Thyroid gland (tissue), 4 donors: ENCODE measurements around the gene CHST9. TPM values are rescaled to one million over a fixed set of nuclear protein-coding genes. Genes with fewer than 3 reads are reported as not detected.
A peak's percentile ranks its signal among the peaks of the same experiment; 100 is the strongest.

Experiments used
- DNase-seq, 2 donors: peaks; one replicate each; pipeline ENCODE4 v3.0.0-alpha.2; 2019
- H3K27ac ChIP-seq, 3 donors: fragments of 200-600 bp; sonication (generic); 1 replicate in 2 of 3; 2 replicates in 1 of 3; pipeline ENCODE4 v1.5.1; 2016 to 2019; ENCODE audit warnings: mild to moderate bottlenecking in 1 of 3, moderate library complexity in 1 of 3
- H3K27me3 ChIP-seq: fragments of 200-600 bp; sonication (generic); one replicate; pipeline ENCODE4 v1.5.1; 2019
- H3K36me3 ChIP-seq, 2 donors: fragments of 200-600 bp; sonication (generic); one replicate each; pipeline ENCODE4 v1.5.1; 2016 to 2019
- H3K4me1 ChIP-seq, 2 donors: fragments of 200-600 bp; sonication (generic); one replicate each; pipeline ENCODE4 v1.5.1; 2017 to 2019
- H3K4me3 ChIP-seq, 3 donors: fragments of 200-600 bp; sonication (generic); replicated peaks in 1 of 3; 1 replicate in 2 of 3; 2 replicates in 1 of 3; pipeline ENCODE4 v1.5.1; 2016; ENCODE audit warnings: mild to moderate bottlenecking in 1 of 3
- H3K9me3 ChIP-seq: fragments of 200-600 bp; sonication (generic); one replicate; pipeline ENCODE4 v1.5.1; 2017
- POLR2A ChIP-seq, 2 donors: fragments of 450-650 bp; IDR thresholded peaks; one replicate each; pipeline ENCODE4 v1.6.1; 2017; ENCODE audit warnings: antibody characterized with exemption in 2 of 2, mild to moderate bottlenecking in 2 of 2, moderate library complexity in 1 of 2
- WGBS, 2 donors: methylation state at CpG; one replicate each; pipeline ENCODE4 v1.1.5; 2017; 5-methylcytosine and 5-hydroxymethylcytosine counted together
- intact Hi-C: fragments of 100-400 bp; cut with DNase I; formaldehyde crosslinking; loops from one replicate; pipeline ENCODE4 v1.15.1; 2023
- total RNA-seq, 4 donors: library from RNA; depleted of rRNA; stranded (reverse); fragments of >200 nt; gene quantifications; one replicate each; pipeline ENCODE4 v1.2.3, GENCODE V29; 2016
- TF ChIP-seq, protein P1 (sequence below), 6 experiments: fragments of 200-600 bp in 3 of 6; fragments of 450-650 bp in 3 of 6; sonication (generic) in 3 of 6; IDR thresholded peaks; one replicate each; pipeline ENCODE4 v1.5.1; 2016 to 2019; ENCODE audit warnings: antibody characterized with exemption in 6 of 6, mild to moderate bottlenecking in 2 of 6, inconsistent platforms in 1 of 6, moderate library complexity in 1 of 6

CHST9 gene
- total RNA-seq, 4 donors from 2014 or later, result under 0.01 to 0.13 (median 0.05) TPM; not detected in 1

DNA sequence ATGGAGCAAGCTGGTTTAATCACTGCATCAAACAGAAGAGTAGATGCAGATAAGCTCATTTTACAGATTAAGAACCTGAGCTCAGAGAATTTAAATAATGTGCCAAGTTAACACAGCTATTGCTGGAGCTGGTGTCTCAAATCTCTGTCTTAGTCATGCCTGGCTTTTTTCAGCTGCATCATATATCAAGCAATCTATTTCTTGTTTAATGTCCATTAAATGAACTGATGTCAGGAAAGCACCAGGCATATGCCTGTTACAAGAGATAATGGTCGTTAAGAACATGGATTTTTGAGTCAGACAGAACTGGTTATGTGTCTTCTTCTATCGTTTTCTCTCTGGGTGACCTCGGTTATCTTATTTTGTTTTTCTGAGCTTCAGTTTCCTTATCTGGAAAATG, 259.8 kb downstream of the CHST9 start:
- intact Hi-C loops, result no loop called here
- Histone ChIP-seq H3K4me1 (peaks cover 17 to 43% of the 10 kb centered on the region in 2 donors), H3K4me3 (no peak overlapping the region), H3K27me3 (no peaks in the 10 kb centered on the region), H3K36me3 (no peaks in the 10 kb centered on the region), H3K27ac (no peak overlapping the region), H3K9me3 (no peaks in the 10 kb centered on the region)
- no peak for DNase-seq
- TF ChIP-seq POLR2A (IDR thresholded peaks at IDR 0.05), result no peak
- TF ChIP-seq, protein P1, sequence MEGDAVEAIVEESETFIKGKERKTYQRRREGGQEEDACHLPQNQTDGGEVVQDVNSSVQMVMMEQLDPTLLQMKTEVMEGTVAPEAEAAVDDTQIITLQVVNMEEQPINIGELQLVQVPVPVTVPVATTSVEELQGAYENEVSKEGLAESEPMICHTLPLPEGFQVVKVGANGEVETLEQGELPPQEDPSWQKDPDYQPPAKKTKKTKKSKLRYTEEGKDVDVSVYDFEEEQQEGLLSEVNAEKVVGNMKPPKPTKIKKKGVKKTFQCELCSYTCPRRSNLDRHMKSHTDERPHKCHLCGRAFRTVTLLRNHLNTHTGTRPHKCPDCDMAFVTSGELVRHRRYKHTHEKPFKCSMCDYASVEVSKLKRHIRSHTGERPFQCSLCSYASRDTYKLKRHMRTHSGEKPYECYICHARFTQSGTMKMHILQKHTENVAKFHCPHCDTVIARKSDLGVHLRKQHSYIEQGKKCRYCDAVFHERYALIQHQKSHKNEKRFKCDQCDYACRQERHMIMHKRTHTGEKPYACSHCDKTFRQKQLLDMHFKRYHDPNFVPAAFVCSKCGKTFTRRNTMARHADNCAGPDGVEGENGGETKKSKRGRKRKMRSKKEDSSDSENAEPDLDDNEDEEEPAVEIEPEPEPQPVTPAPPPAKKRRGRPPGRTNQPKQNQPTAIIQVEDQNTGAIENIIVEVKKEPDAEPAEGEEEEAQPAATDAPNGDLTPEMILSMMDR (IDR thresholded peaks at IDR 0.05), result no peak
- WGBS, 2 donors, result 82 to 87% methylated on average over 3 of the region's 3 CpGs

DNA sequence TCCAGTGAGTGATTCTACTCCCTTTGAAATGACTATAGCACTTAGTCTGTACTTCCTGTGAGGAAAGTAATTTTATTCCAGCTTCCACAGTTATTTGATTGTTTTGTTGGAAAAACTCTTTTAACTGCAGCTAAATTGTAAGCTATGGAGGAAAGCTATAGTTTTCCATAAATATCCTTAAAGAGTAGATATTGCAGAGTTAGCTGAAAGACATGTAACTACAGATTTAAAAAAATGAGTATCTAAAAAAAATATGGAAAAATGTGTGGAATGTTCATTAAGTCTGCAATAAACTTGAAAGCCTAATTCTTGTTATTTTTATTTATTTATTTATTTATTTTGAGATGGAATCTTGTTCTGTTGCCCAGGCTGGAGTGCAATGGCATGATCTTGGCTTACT, 262.8 kb downstream of the CHST9 start:
- Histone ChIP-seq H3K27ac (no peak overlapping the region), H3K27me3 (no peaks in the 10 kb centered on the region), H3K4me1 (peaks cover 28 to 43% of the 10 kb centered on the region in 2 donors), H3K36me3 (no peaks in the 10 kb centered on the region), H3K9me3 (no peaks in the 10 kb centered on the region), H3K4me3 (no peak overlapping the region)
- intact Hi-C loops, result no loop called here
- DNase-seq, result no peak
- TF ChIP-seq POLR2A (IDR thresholded peaks at IDR 0.05), result no peak
- TF ChIP-seq, protein P1 (IDR thresholded peaks at IDR 0.05), result no peak

DNA sequence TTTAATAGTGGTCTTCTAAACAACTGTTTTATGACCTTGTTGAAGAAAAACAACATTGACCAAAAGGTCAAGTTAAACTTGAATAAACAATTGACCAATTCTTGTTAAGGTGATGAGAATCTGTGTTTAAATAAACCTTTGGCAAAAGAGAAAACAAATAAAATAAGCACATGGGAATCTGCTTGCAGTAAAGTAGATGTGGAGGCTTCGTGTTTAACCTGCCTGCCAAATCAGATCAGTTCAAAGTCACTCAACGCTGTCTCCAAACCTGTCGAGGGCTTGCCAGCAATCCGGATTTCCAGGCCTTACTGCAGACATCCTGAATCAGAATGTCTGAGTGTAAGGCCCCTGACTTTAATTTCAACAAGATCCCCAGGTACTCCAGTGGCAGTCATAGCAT, 264.5 kb downstream of the CHST9 start:
- no peak overlapping the region for H3K4me3 ChIP-seq
- H3K4me1 ChIP-seq, result peaks cover 15 to 28% of the 10 kb centered on the region in 2 donors
- H3K36me3 ChIP-seq, result no peaks in the 10 kb centered on the region
- DNase-seq, result peak; percentile 22 to 47
- TF ChIP-seq POLR2A (IDR thresholded peaks at IDR 0.05), result no peak
- TF ChIP-seq, protein P1 (IDR thresholded peaks at IDR 0.05), result no peak
- intact Hi-C loops, result no loop called here
- no peaks in the 10 kb centered on the region for H3K9me3 ChIP-seq
- H3K27me3 ChIP-seq, result no peaks in the 10 kb centered on the region
- H3K27ac ChIP-seq, result peak overlapping the region; percentile 49 to 66 (median 58)
- 16 to 34% methylated on average over 4 of the region's 4 CpGs for WGBS, 2 donors

DNA sequence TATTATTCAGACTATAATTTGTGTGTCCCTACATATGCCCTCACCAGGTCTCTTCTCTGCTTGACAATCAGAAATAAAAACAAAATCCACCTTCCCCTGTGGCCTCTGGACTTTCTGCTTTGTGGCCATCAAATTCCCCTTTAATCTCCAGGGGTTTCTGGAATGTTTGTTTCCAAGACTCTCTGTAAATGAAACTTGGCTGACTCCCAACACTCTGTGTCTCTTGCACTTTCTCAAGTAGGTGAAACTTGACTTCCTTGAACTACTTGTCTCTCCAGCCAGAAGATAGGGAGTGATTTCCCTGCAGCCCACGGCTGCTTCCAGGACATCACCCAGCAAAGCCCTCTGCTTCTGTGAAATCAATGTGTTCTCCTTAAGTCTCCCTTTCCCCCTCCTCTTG, 265.5 kb downstream of the CHST9 start:
- intact Hi-C loops, result no loop called here
- TF ChIP-seq, protein P1 (IDR thresholded peaks at IDR 0.05), result no peak
- TF ChIP-seq POLR2A (IDR thresholded peaks at IDR 0.05), result no peak
- peak; percentile 50 to 51 for DNase-seq
- Histone ChIP-seq H3K36me3 (no peaks in the 10 kb centered on the region), H3K4me1 (peaks cover 15 to 28% of the 10 kb centered on the region in 2 donors), H3K27ac (peak overlapping the region; percentile 49 to 66 (median 58)), H3K9me3 (no peaks in the 10 kb centered on the region), H3K4me3 (no peak overlapping the region), H3K27me3 (no peaks in the 10 kb centered on the region)
- WGBS, 2 donors, result 16 to 25% methylated on average over 1 of the region's 1 CpG

DNA sequence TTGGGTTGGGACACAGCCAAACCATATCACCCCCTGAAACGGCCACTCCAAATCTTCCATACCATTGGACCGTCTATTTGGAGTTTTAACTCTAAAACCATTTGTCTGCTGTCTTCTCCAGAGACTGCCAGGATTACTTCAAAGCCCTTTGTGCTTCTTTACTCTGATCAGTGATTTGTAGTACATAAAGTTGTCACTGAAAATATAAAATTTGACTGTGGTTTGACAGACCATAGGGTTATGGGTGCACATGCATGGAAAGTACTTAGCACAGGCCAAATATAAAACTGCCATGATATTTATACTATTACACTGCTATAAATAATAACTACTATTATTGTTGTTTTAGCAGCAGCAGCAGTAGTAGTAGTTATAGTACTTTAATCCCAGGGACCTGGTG, 265.9 kb downstream of the CHST9 start:
- intact Hi-C loops, result no loop called here
- DNase-seq, result no peak
- 26% methylated on average over 2 of the region's 2 CpGs for WGBS, 2 donors
- Histone ChIP-seq H3K4me3 (no peak overlapping the region), H3K9me3 (no peaks in the 10 kb centered on the region), H3K4me1 (peaks cover 15 to 28% of the 10 kb centered on the region in 2 donors), H3K36me3 (no peaks in the 10 kb centered on the region), H3K27me3 (no peaks in the 10 kb centered on the region), H3K27ac (peak overlapping the region in 2 of 3 donors; percentile 49 to 66)
- TF ChIP-seq POLR2A (IDR thresholded peaks at IDR 0.05), result no peak
- TF ChIP-seq, protein P1 (IDR thresholded peaks at IDR 0.05), result no peak
